HG02943 (cell line): ENCODE measurements around the gene MYADML2.
"Not testable (repeated sequence)": the region's sequence is repeated elsewhere in the genome, so short reads cannot be mapped to it uniquely, and the experiment has no call there.

Source experiments
- ATAC-seq: cut with Tn5 transposase; IDR thresholded peaks from one replicate; pipeline ENCODE4 v1.9.1; 2021; ENCODE audit warnings: mild to moderate bottlenecking, low read depth, moderate library complexity; ENCODE audit not compliant: unreplicated experiment

The MYADML2 gene

DNA sequence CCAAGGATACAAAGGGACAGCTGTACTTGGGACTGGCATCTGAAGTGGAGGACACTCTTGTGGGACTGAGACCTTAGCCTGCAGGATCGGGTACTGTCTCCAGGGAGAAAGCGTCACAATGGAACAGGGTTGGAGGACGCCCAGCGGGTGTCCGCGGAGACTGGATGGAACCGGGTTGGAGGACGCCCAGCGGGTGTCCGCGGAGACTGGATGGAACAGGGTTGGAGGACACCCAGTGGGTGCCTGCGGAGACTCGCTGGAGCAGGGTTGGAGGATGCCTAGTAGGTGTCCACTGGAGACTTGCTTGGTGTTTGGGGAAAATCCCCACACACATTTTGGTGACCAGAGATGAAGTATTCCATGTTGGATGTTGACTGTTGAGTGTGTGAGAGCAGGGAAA is at the start of gene MYADML2:
TSS of gene MYADML2 (minus strand) at position 45 of the 400 bp plus-strand sequence. CDS start 5,492 bp downstream, outside the sequence.
- ATAC-seq = no peak

DNA sequence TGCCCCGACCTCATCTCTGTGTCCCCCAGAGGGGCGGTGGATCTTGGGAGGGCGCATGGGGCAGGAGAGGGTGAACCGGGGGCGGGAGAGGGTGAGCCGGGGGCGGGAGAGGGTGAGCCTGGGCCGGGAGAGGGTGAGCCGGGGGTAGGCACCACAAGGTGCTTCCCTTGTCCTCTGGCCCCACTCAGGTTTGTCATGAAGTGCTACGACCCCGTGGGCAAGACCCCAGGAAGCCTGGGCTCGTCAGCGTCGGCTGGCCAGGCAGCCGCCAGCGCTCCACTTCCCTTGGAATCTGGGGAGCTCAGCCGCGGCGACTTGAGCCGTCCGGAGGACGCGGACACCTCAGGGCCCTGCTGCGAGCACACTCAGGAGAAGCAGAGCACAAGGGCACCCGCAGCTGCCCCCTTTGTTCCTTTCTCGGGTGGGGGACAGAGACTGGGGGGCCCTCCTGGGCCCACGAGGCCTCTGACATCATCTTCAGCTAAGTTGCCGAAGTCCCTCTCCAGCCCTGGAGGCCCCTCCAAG is 49.3 kb upstream of the MYADML2 start:
- no peak for ATAC-seq

DNA sequence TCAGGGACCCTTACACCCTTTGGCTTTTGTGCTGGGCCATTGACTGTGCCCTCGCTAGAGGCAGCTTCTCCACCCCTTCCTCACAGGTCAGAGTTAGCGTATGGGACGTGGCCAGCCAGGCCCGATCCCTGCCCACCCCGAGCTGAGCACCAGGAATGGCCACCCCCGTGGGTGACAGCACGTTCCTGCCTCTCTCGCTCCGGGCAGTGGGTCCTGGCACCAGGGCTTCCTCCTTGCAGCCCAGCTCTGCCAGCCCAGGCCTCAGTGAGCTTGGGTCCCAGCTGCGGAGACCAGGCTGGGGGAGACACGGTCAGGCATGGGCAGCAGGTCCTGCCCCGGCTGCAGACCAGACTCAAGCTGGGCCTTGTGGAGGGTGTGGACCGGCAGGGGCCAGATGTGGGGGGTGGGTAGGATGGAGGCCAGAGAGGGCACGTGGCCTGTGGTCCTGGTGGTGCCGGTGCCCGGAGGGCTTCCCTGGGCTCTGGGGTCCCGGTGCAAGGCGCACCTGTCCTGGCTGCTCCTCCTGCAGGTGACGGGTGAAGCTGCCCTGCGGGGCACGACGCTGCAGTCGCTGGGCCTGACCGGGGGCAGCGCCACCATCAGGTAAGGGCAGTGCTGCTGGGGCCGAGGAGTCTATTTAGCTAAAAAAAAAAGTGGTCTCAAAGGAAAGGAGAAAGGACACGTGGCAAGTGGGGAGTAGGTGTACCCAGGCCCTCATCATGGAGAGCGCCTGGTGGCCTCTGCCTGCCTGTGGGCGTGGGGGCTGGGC is 48.6 kb upstream of the MYADML2 start:
- ATAC-seq = no peak

DNA sequence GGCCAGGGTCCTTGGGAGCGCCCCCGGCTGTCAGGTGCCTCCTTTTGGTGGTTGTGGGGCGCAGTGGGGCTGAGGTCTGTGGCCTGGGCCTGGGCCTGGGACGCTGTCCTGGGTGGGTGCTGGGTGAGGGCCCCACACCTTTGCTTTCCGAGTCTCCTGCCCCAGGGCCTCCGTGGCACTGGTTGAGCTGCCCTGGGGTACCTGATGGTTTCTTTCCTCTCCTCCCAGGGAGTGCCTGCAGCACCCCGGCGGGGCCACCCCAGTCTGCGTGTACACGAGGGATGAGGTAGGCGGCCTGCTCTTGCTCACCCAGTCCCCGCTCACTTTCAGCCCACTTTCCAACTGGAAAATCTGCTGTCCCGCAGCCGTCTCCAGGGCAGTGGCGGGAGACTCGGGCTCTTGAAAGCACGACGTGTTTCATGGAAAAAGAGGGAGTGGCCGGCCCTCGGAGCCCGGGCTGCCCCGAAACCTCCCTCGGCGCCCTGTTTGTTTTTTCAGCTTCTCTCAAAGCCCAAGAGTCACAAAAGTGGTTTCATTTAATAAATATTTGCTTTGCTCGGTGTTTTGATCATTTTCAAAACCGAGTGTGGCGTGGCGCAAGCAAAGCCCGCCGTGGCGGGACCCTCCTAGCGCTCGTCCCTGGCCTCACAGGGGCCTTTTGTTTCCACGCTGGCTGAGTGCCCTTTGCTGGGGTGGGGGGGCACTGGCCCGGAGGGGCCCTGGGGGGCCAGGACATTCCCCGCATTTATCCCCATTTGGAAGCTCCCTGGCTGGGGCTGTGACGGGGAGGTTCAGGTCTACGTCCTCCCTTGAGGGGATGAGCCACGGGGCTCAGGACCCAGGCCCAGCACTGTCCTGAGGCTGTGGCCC is 47.8 kb upstream of the MYADML2 start:
- ATAC-seq = no peak

DNA sequence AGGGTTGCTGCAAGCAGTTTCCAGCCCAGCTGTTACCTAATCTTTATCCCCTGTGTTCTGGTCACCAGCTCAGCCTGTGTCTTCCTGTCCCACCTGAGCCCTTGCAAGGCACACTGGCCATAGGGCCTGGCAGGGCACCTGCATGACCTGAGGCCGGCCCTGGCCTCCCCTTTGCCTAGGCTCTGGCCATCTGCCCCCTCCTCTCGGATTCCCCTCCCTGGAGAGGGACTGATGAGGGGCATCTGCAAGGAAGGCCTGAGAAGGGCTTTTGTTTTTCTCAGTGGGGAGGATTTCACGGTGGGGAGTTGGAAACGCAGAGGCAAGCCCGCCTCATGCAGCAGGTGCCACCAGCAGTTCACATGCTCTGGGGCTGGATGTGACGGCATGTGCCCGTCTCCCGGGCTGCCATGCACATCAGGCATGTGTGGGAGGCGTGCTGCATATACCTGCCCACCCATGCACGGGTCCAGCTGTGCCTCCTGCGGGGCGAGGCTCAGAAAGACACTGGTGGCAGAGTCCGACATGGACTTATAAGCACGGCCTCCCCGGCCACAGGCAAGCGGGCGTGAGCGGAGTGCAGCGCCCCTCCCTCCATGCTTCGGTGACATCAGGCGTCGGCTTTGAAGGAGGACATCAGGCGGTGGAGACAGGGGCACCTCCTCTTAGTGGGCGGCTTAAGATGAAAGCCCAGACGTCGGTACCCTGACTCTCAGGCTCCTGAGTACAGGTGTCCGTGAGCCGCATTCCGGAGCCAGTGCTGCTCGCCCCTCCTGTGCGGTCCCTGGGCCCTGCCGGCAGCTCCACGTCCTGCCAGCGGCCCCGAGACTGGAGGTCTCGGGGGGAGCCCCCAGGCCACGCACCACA is 46.9 kb upstream of the MYADML2 start:
- ATAC-seq = no peak

GRCh38 chr17:81992306-81993102 is 45.5 kb upstream of the MYADML2 start:
- no peak for ATAC-seq

- ATAC-seq = no peak
Measured at GRCh38 chr17:81991684-81992305, 44.8 kb upstream of the MYADML2 start.

GRCh38 chr17:81990836-81991683 is 44.0 kb upstream of the MYADML2 start:
- ATAC-seq = no peak

DNA sequence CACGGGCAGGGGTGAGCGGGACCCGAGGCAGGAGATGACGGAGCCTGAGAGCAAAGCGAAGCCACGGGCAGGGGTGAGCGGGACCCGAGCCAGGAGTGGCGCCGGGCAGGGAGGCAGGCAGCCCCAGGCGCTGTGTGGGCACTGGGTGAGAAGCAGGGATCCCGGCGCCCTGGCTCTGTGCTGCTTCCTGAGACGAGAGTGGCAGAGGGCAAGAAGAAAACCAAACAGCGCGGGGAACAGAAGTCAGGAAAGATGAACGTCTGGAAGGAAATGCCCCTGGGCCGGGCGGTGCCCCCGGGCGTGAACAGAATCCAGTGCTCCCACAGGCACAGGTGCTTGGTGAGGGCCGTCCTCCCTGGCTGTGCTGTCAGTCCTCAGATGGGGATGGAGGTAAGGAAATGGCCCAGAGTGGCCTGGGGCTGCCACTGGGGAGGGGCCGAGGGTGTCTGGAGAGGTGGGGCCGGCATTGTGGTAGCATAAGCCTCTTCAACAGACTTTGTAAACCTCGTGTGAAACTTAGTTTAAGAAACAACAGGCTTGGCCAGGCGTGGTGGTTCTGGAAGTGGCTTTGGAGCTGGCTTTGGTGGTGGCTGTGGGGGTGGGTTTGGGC is 40.2 kb upstream of the MYADML2 start:
- ATAC-seq = no peak

GRCh38 chr17:81986606-81987005 is 39.6 kb upstream of the MYADML2 start:
- no peak for ATAC-seq

GRCh38 chr17:81984773-81985410 is 37.9 kb upstream of the MYADML2 start:
- ATAC-seq = no peak

DNA sequence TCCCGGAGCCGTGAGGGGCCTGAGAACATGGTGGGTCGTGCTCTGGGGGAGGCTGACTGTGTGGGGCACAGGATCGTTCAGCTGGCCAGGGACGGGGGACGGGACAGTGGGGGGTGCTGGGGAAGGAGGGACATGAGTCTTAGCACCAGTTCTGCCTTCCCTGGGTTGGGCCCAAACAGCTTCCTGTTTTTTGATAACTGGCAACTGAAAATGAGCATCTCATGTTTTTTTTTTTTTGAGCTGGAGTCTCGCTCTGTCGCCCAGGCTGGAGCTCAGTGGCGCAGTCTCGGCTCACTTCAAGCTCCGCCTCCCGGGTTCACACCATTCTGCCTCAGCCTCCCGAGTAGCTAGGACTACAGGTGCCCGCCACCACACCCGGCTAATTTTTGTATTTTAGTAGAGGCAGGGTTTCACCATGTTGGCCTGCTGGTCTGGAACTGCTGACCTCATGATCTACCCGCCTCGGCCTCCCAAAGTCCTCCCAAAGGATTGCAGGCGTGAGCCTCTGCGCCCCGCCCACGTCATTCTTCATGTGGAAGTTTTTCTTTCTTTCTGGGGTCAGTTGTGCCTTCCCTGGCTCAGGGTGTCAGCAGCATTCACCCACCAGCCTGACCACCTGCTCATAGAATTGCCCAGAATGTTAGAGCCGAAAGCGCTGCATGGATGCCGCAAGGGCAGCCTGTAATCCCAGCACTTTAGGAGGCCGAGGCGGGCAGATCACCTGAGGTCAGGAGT is 36.8 kb upstream of the MYADML2 start:
- no peak for ATAC-seq

- no peak for ATAC-seq
Measured at GRCh38 chr17:81983011-81983638, 36.1 kb upstream of the MYADML2 start.

DNA sequence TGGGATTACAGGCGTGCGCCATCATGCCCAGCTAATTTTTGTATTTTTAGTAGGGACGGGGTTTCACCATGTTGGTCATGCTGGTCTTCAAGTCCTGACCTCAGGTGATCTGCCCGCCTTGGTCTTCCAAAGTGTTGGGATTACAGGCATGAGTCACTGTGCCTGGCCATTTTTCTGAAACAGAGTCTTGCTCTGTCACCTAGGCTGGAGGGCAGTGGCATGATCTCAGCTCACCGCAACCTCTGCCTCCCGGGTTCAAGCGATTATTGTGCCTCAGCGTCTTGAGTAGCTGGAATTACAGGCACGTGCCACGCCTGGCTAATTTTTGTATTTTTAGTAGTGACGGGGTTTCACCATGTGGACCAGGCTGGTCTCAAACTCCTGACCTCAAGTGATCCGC is 34.5 kb upstream of the MYADML2 start:
- not testable (repeated sequence) for ATAC-seq

GRCh38 chr17:81980707-81981343 is 33.8 kb upstream of the MYADML2 start:
- no peak for ATAC-seq

- ATAC-seq = no peak
Measured at GRCh38 chr17:81980122-81980521, 33.1 kb upstream of the MYADML2 start.
